GOT3 (cell line): Measurements from ENCODE around the gene GPR50.

Experiments used
- DNase-seq: peaks from one replicate; lab custom pipeline; 2025; ENCODE audit warnings: mixed read lengths; lab: John Stamatoyannopoulos, UW

GPR50 gene

GRCh38 chrX:151227627-151228026 lies 51.2 kb downstream of the GPR50 start:
- DNase-seq = no peak

- DNase-seq = no peak
Observed at GRCh38 chrX:151228935-151229334, 52.6 kb downstream of the GPR50 start.
